SK-N-MC (cell line): ENCODE results near the gene BTK.

Source experiments
- EZH2 ChIP-seq: fragments of 200-600 bp; sonication (generic); IDR thresholded peaks from one replicate; pipeline ENCODE4 v1.6.1; 2017; ENCODE audit warnings: antibody characterized with exemption
- POLR2AphosphoS5 ChIP-seq: IDR thresholded peaks from 2 replicates; pipeline ENCODE4 v1.6.1; 2012; ENCODE audit warnings: mild to moderate bottlenecking, low read depth, low read length, borderline replicate concordance

GRCh38 chrX:101394372-101394771 is 8.4 kb upstream of the BTK start:
- TF ChIP-seq EZH2 (no peak), POLR2AphosphoS5 (no peak)
